Neural cell (in vitro differentiated cells): ENCODE results near the gene SLC25A39. TPM values are rescaled to one million over a fixed set of nuclear protein-coding genes. Genes with fewer than 3 reads are reported as not detected.

Source experiments
- H2AFZ ChIP-seq: fragments of 200-600, 300-800 bp; sonication (generic), shearing (Covaris generic); 2 replicates; pipeline ENCODE4 v1.6.0; 2014; ENCODE audit warnings: low read depth, mild to moderate bottlenecking, antibody characterized with exemption, low read length, moderate library complexity
- H3F3A ChIP-seq: fragments of 200-600 bp; shearing (Covaris generic); 2 replicates; pipeline ENCODE4 v1.6.1; 2016; ENCODE audit warnings: mild to moderate bottlenecking, moderate library complexity, mixed read lengths, antibody characterized with exemption, low read length; ENCODE audit not compliant: insufficient read depth, poor library complexity, severe bottlenecking
- H3K27ac ChIP-seq: fragments of 200-600, 300-800 bp; sonication (generic), shearing (Covaris generic); 2 replicates; pipeline ENCODE4 v1.5.1; 2014; ENCODE audit warnings: mild to moderate bottlenecking, low read length, moderate library complexity
- H3K27me3 ChIP-seq: fragments of 300-800, 200-600 bp; sonication (generic), shearing (Covaris generic); 2 replicates; pipeline ENCODE4 v1.6.0; 2014; ENCODE audit warnings: mild to moderate bottlenecking, low read depth, low read length, moderate library complexity; ENCODE audit not compliant: insufficient read depth
- H3K36me3 ChIP-seq: fragments of 300-800, 200-600 bp; sonication (generic), shearing (Covaris generic); 2 replicates; pipeline ENCODE4 v1.5.1; 2014; ENCODE audit warnings: mild to moderate bottlenecking, antibody characterized with exemption, low read length, moderate library complexity; ENCODE audit not compliant: insufficient read depth
- H3K4me2 ChIP-seq: fragments of 300-800, 200-600 bp; sonication (generic), shearing (Covaris generic); 2 replicates; pipeline ENCODE4 v1.6.0; 2014; ENCODE audit warnings: mild to moderate bottlenecking, low read length
- H3K4me3 ChIP-seq: fragments of 300-800, 200-600 bp; sonication (generic), shearing (Covaris generic); 2 replicates; pipeline ENCODE4 v1.5.1; 2014; ENCODE audit warnings: mild to moderate bottlenecking, low read length, moderate library complexity
- H3K79me2 ChIP-seq: fragments of 200-600 bp; shearing (Covaris generic); replicated peaks from 2 replicates; pipeline ENCODE4 v1.6.0; 2014; ENCODE audit warnings: mild to moderate bottlenecking, low read length, moderate library complexity; ENCODE audit not compliant: insufficient read depth
- H3K9ac ChIP-seq: fragments of 300-800, 200-600 bp; sonication (generic), shearing (Covaris generic); 2 replicates; pipeline ENCODE4 v1.6.1; 2016; ENCODE audit warnings: mild to moderate bottlenecking, low read length, mixed read lengths
- H3K9me2 ChIP-seq: fragments of 200-600 bp; shearing (Covaris generic); 2 replicates; pipeline ENCODE4 v1.6.1; 2016; ENCODE audit warnings: mild to moderate bottlenecking, low read length, mixed read lengths; ENCODE audit not compliant: insufficient read depth
- H3K9me3 ChIP-seq: fragments of 200-600, 300-800 bp; sonication (generic), shearing (Covaris generic); 2 replicates; pipeline ENCODE4 v1.6.1; 2016; ENCODE audit warnings: mild to moderate bottlenecking, mixed run types, low read length, moderate library complexity, mixed read lengths
- H4K20me1 ChIP-seq: fragments of 200-600 bp; shearing (Covaris generic); 2 replicates; pipeline ENCODE4 v1.6.1; 2016; ENCODE audit warnings: mild to moderate bottlenecking, mixed run types; ENCODE audit not compliant: insufficient read depth
- EZH2 ChIP-seq: fragments of 200-600, 300-800 bp; shearing (Covaris generic), sonication (generic); IDR thresholded peaks from 2 replicates; pipeline ENCODE4 v1.6.1; 2014; ENCODE audit warnings: antibody characterized with exemption, low read length, borderline replicate concordance, mild to moderate bottlenecking; ENCODE audit not compliant: insufficient read depth, poor library complexity, severe bottlenecking
- MXI1 ChIP-seq: fragments of 450-650 bp; conservative IDR thresholded peaks from 2 replicates; pipeline ENCODE4 v1.6.1; 2014; ENCODE audit warnings: antibody characterized with exemption, mild to moderate bottlenecking; ENCODE audit not compliant: poor library complexity, severe bottlenecking
- POLR2AphosphoS5 ChIP-seq: IDR thresholded peaks from 2 replicates; pipeline ENCODE4 v1.6.1; 2012
- RAD21 ChIP-seq: fragments of 450-650 bp; conservative IDR thresholded peaks from 2 replicates; pipeline ENCODE4 v1.6.1; 2014; ENCODE audit warnings: antibody characterized with exemption, mild to moderate bottlenecking, moderate library complexity
- SMC3 ChIP-seq: fragments of 450-650 bp; conservative IDR thresholded peaks from 2 replicates; pipeline ENCODE4 v1.6.1; 2014; ENCODE audit warnings: antibody characterized with exemption, mild to moderate bottlenecking, moderate library complexity; ENCODE audit not compliant: poor library complexity
- TAF1 ChIP-seq: IDR thresholded peaks from 2 replicates; pipeline ENCODE4 v1.6.1; 2012; ENCODE audit warnings: low read depth
- polyA plus RNA-seq: library from polyadenylated mRNA; depleted of rRNA; stranded (reverse); fragments of >200 nt; gene quantifications from 2 replicates; pipeline ENCODE4 v1.2.3, GENCODE V29; 2014
- TF ChIP-seq, protein P1 (sequence below): IDR thresholded peaks from 2 replicates; pipeline ENCODE4 v1.6.1; 2012; ENCODE audit warnings: borderline replicate concordance
- TF ChIP-seq, protein P2 (sequence below): fragments of 450-650 bp; IDR thresholded peaks from 2 replicates; pipeline ENCODE4 v1.5.1; 2014; ENCODE audit warnings: antibody characterized with exemption, mild to moderate bottlenecking, moderate library complexity; ENCODE audit not compliant: poor library complexity, severe bottlenecking

Gene SLC25A39
- polyA plus RNA-seq, 1 donor from 2014 or later: 73.4 TPM

DNA sequence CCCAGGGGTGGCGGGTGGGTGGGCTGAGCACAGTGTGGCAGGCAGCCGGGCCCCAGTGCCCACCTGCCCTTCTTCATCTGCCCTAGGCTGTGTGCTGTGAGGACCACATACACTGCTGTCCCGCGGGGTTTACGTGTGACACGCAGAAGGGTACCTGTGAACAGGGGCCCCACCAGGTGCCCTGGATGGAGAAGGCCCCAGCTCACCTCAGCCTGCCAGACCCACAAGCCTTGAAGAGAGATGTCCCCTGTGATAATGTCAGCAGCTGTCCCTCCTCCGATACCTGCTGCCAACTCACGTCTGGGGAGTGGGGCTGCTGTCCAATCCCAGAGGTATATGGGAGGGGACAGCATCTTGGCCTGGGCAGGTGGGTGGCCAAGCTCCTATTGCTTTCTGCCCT, 26.8 kb upstream of the SLC25A39 start:
- Histone ChIP-seq H4K20me1 (peaks cover 11% of the 10 kb centered on the region), H2AFZ (no peak overlapping the region), H3K4me3 (no peak overlapping the region), H3K9me3 (no peaks in the 10 kb centered on the region), H3K36me3 (no peaks in the 10 kb centered on the region), H3K27me3 (no peaks in the 10 kb centered on the region), H3F3A (no peaks in the 10 kb centered on the region), H3K27ac (no peak overlapping the region), H3K9me2 (no peaks in the 10 kb centered on the region), H3K9ac (no peak overlapping the region), H3K4me2 (no peak overlapping the region), H3K79me2 (no peaks in the 10 kb centered on the region)
- TF ChIP-seq EZH2 (no peak), RAD21 (no peak), SMC3 (no peak), POLR2AphosphoS5 (no peak)
- TF ChIP-seq, protein P1, sequence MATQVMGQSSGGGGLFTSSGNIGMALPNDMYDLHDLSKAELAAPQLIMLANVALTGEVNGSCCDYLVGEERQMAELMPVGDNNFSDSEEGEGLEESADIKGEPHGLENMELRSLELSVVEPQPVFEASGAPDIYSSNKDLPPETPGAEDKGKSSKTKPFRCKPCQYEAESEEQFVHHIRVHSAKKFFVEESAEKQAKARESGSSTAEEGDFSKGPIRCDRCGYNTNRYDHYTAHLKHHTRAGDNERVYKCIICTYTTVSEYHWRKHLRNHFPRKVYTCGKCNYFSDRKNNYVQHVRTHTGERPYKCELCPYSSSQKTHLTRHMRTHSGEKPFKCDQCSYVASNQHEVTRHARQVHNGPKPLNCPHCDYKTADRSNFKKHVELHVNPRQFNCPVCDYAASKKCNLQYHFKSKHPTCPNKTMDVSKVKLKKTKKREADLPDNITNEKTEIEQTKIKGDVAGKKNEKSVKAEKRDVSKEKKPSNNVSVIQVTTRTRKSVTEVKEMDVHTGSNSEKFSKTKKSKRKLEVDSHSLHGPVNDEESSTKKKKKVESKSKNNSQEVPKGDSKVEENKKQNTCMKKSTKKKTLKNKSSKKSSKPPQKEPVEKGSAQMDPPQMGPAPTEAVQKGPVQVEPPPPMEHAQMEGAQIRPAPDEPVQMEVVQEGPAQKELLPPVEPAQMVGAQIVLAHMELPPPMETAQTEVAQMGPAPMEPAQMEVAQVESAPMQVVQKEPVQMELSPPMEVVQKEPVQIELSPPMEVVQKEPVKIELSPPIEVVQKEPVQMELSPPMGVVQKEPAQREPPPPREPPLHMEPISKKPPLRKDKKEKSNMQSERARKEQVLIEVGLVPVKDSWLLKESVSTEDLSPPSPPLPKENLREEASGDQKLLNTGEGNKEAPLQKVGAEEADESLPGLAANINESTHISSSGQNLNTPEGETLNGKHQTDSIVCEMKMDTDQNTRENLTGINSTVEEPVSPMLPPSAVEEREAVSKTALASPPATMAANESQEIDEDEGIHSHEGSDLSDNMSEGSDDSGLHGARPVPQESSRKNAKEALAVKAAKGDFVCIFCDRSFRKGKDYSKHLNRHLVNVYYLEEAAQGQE: no peak
- TF ChIP-seq, protein P2, sequence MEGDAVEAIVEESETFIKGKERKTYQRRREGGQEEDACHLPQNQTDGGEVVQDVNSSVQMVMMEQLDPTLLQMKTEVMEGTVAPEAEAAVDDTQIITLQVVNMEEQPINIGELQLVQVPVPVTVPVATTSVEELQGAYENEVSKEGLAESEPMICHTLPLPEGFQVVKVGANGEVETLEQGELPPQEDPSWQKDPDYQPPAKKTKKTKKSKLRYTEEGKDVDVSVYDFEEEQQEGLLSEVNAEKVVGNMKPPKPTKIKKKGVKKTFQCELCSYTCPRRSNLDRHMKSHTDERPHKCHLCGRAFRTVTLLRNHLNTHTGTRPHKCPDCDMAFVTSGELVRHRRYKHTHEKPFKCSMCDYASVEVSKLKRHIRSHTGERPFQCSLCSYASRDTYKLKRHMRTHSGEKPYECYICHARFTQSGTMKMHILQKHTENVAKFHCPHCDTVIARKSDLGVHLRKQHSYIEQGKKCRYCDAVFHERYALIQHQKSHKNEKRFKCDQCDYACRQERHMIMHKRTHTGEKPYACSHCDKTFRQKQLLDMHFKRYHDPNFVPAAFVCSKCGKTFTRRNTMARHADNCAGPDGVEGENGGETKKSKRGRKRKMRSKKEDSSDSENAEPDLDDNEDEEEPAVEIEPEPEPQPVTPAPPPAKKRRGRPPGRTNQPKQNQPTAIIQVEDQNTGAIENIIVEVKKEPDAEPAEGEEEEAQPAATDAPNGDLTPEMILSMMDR: no peak

DNA sequence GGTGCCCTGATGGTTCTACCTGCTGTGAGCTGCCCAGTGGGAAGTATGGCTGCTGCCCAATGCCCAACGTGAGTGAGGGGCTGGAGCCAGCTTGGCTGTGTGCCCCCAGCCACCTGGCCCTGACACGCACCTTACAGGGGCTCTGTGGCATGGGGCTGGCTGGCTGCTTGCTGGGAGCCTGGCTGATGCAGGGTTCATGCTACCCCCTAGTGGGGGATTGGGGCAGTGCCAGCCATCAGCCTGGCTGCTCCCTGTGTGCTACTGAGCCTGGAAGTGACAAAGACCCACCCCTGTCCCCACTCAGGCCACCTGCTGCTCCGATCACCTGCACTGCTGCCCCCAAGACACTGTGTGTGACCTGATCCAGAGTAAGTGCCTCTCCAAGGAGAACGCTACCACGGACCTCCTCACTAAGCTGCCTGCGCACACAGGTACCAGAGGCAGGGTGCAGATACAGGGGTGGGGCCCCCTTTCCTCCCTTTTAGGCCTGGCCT, 26.2 kb upstream of the SLC25A39 start:
- no peak overlapping the region for H3K9ac ChIP-seq
- H4K20me1 ChIP-seq: peaks cover 5% of the 10 kb centered on the region
- H3K4me3 ChIP-seq: no peak overlapping the region
- no peaks in the 10 kb centered on the region for H3K36me3 ChIP-seq
- H2AFZ ChIP-seq: no peak overlapping the region
- H3K27ac ChIP-seq: no peak overlapping the region
- no peaks in the 10 kb centered on the region for H3K27me3 ChIP-seq
- H3K9me2 ChIP-seq: no peaks in the 10 kb centered on the region
- no peaks in the 10 kb centered on the region for H3K79me2 ChIP-seq
- no peaks in the 10 kb centered on the region for H3F3A ChIP-seq
- H3K4me2 ChIP-seq: no peak overlapping the region
- H3K9me3 ChIP-seq: no peaks in the 10 kb centered on the region
- TF ChIP-seq, protein P1: no peak
- TF ChIP-seq POLR2AphosphoS5: no peak
- TF ChIP-seq, protein P2: peak; percentile 88
- TF ChIP-seq TAF1: no peak
- TF ChIP-seq SMC3: peak; percentile 72
- peak; percentile 35 for TF ChIP-seq MXI1
- TF ChIP-seq EZH2: no peak
- peak; percentile 77 for TF ChIP-seq RAD21
